Heart left ventricle (tissue), 13 donors: Measurements from ENCODE around the gene PRKG1.
"Not testable (repeated sequence)": the region's sequence is repeated elsewhere in the genome, so short reads cannot be mapped to it uniquely, and the experiment has no call there.

Experiments used
- POLR2A ChIP-seq, 2 donors: fragments of 450-650 bp; IDR thresholded peaks; one replicate each; pipeline ENCODE4 v1.6.1; 2017; ENCODE audit warnings: antibody characterized with exemption in 2 of 2, mild to moderate bottlenecking in 2 of 2, moderate library complexity in 2 of 2
- TF ChIP-seq, protein P1 (sequence below), 12 donors: fragments of 200-600 bp; sonication (generic) in 4 of 12; IDR thresholded peaks; one replicate each; pipeline versions ENCODE4 v1.5.0 to v1.8.0; 2018 to 2022; ENCODE audit warnings: antibody characterized with exemption in 12 of 12, mild to moderate bottlenecking in 5 of 12
- donor health status: ischemic (EF 13 %, LVEDD 7.1; RV severe dilation, severe dysfunction).
- donor health status: DM: no; HTN: yes; CAD: no.
- donor health status: DM: no; HTN: no; CAD: no.
- donor health status: ischemic (EF 25% LVEDD 6.9; RV normal size, moderate dysfunction).
- donor health status: ischemic (EF 25% LVEDD 5.7; RV mildly dilated, moderate dysfunction).
- donor health status: ischemic (EF 35%, LVEDD 5.7; RV mildly dilated, moderate dysfunction).
- donor health status: nonischemic (EF 11% LVEDD 7.7; RV severe dilation, severe dysfunction).
- donor health status: DM: yes; HTN: yes; CAD: no.
- donor health status: PGD.
- donor health status: ischemic (EF 29% LVEDD 5.4; RV normal size, mild dysfunction).
- donor health status: nonischemic (EF 23%, LVEDD 6.1; RV moderate dilation, normal function).

DNA sequence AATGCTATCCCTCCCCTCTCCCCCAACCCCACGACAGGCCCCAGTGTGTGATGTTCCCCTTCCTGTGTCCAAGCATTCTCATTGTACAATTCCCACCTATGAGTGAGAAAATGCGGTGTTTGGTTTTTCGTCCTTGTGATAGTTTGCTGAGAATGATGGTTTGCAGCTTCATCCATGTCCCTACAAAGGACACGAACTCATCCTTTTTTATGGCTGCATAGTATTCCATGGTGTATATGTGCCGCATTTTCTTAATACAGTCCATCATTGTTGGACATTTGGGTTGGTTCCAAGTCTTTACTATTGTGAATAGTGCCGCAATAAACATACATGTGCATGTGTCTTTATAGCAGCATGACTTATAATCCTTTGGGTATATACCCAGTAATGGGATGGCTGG lies 201.8 kb downstream of the PRKG1 start:
- not testable (repeated sequence) for TF ChIP-seq POLR2A (IDR thresholded peaks at IDR 0.05)
- TF ChIP-seq, protein P1, sequence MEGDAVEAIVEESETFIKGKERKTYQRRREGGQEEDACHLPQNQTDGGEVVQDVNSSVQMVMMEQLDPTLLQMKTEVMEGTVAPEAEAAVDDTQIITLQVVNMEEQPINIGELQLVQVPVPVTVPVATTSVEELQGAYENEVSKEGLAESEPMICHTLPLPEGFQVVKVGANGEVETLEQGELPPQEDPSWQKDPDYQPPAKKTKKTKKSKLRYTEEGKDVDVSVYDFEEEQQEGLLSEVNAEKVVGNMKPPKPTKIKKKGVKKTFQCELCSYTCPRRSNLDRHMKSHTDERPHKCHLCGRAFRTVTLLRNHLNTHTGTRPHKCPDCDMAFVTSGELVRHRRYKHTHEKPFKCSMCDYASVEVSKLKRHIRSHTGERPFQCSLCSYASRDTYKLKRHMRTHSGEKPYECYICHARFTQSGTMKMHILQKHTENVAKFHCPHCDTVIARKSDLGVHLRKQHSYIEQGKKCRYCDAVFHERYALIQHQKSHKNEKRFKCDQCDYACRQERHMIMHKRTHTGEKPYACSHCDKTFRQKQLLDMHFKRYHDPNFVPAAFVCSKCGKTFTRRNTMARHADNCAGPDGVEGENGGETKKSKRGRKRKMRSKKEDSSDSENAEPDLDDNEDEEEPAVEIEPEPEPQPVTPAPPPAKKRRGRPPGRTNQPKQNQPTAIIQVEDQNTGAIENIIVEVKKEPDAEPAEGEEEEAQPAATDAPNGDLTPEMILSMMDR (IDR thresholded peaks at IDR 0.05): not testable (repeated sequence)
